Kidney tubule cell (primary cell): Measurements from ENCODE around the gene CCDC134.
"Not testable (repeated sequence)": the region's sequence is repeated elsewhere in the genome, so short reads cannot be mapped to it uniquely, and the experiment has no call there.

Source experiments
- DNase-seq: peaks from one replicate; pipeline ENCODE4 v3.0.0-alpha.2; 2018; ENCODE audit warnings: low spot score

The CCDC134 gene

DNA sequence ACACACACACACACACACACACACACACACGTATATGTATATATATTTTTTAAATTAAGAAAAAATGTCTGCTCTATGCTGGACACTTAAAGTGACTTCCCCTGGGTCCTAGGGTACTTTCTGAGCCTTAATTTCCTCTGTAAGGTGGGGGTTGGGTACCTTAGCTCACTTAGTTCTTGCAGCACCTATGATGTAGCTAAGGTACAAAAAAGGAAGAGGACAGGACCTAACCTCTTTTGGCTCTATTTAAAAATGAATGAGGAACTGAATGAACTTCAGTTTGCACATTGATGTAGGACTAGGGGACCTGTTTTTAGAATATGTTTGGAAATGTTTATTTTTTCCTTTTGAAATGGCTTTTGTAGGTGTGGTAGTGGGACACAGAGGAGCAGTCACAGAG, 43.6 kb downstream of the CCDC134 start:
- no peak for DNase-seq

DNA sequence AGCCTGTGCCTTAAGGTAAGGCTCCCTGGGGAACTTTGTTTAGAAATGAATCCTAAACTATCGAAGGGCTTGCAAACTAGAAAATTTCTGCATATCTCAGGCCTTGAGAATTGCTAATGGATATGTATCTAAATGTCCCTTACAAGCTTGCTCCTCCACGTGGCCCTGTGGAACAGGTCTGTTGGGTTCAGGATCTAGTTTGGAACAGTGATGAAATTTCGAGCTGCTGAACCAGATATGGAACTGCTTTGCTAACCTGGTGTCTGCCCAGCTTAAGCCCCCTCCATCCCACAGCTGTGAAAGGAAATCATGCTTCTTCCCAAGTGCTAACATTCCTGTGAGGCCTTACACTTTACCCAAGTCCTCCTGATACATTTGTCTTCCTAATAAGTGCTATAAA, 44.0 kb downstream of the CCDC134 start:
- DNase-seq: no peak

DNA sequence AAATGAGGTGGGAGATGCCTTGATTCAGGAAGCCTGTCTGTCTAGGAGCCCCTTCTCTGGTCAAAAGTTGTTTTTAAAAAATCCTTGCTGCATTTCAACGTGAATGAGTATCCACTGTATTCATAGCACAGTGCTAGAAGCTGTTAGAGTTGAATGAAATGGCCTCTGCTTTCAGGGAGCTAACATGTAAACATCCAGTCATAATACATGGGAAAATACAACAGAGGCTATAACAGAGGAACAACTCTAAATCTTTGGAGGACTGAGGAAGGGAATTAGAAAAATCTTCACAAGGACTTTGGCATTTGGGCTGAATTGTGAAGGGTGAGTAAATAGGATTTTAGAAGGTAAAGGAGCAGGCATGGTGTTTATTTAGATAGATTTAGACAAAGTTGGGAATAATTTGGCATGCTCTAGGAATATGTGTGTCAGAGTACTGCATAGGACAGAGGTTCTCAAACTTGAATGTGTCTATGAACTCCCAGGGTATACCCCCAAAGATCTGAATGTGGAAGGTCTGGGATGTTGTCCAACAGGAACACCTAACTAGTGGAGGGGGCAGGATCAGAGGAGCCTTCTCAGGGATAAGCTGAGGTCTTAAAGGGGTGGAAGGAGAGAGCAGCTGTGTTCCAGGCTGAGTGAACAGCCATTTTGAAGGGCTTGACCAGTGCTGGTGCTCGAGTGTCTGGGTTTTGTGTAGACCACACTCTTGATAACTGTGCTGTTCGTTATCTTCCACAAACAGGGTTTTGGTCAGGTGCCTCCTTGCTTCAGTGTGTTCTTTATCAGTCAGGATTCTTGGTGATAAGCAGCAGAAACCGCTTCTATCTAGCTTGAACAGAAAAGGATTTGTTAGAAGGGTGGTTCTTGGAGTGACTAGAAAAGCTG, 45.1 kb downstream of the CCDC134 start:
- no peak for DNase-seq

DNA sequence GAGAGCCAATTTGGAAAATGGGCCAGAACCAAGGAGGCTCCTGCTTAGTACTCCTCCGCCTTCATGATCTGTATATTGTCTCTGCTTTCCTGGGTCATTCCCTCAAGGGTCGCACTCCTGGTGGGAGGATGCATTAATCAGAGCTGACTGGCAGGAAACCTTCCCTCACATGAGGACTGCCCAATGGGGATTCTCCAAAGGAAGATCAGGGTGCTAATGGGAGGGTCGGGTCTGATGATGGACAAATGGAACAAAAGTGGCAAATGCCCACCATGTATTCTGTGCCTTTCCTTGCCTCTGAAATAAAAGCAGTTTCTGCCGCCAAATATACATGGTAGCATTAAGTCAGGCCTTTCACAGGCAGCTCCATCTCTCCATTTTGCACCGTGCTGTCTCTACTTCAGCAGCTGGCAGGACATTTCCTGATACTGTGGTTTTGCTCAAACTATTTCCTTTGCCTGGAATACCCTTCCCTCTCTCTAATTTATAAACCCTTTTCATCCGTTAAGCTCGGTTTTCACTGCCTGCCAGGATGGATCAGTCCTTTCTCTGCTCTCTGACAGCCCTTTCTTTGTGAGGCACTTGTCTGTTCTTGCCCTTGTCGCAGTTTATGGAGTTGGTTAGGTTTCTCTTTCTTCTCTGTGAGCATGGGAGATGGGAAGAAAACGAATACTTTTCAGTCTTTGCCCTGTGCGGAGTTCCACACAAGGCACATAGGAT, 45.9 kb downstream of the CCDC134 start:
- DNase-seq: no peak

DNA sequence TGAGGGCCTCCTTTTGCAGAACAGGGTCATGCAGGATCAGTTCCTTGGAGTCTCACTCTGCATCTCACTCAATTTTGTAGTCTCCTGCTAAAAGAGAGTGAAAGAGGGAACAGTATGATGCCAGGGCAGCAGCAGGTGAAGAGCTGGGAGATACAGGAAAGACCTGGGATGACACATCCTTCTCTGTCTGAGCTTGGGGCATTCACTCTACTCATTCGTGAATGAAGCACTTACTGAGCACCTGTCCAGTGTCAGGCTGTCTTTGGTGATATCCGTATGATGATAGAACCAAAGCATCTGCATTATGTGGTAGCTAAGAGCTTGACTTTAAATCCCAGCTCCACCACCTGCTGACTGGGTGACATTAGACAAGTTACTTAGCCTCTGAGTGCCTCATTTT, 46.8 kb downstream of the CCDC134 start:
- DNase-seq: peak; percentile 35

DNA sequence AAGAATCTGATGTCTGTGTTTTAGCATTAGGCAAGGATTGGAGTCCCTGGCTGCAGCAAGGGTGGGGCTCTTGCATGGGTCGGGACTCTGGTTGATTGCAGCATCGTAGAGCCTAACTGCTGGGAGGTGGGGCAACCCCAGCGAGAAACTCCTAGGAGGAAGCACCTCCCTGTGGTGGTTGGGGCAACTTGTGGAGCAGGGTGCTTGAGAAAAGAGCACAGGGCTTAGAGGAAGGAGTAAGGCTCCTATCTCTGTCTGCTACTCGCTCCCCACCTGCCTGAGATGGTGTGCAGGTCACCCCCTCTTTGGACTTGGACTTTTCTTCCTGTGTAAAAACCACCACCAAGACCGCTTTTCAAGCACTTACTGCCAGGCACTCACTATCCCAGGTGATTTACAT, 48.0 kb downstream of the CCDC134 start:
- no peak for DNase-seq

DNA sequence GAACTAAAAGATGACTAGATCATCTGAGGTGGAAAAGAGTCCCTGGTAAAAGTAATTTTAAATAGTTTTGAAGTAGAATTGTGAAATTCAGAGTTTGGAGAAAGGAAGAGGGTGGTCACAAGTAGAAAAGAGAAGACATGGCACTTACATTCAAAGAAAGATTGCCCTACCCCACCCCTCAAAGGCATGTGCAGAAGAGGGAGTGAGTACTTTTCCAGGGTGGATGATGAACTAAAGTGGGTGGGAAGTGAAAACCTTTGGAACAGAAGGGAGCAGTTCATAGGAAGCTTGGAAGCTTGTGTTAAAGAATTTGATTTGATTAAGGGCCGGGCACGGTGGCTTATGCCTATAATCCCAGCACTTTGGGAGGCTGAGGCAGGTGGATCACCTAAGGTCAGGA, 56.0 kb downstream of the CCDC134 start:
- DNase-seq: no peak

DNA sequence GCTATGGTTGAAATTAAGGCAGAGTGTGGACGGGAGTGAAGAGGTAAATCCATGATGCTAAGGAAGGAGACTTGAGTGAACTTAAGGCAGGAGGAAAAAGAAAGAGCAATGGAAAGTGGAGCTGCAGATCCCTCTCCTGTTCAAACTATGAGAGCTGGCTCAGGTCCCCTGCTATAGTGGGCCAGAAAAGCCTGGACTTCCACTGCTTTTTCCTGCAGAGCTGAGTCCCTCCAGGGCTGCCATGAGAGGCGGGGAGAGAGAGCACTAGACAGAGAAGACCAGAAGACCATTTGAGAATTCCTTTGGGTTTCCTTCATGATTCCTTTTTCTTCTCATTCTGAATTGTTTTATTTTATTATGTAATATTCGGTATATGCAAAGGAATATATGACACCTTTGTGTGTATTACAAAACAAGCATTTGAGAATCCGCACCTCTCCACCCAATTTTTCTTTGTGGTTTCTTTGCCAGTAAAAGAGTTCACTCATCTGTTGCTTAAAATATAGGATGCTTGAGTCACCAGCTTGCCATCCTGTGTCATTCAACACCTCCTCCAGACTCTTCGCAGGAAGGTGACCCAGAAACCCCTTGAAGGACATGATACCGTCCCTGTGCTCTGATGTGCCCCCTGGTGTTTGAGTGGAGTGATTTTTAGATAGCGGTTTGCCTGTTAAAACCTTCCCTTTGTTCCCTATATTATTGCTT, 56.8 kb downstream of the CCDC134 start:
- peak; percentile 81 for DNase-seq

DNA sequence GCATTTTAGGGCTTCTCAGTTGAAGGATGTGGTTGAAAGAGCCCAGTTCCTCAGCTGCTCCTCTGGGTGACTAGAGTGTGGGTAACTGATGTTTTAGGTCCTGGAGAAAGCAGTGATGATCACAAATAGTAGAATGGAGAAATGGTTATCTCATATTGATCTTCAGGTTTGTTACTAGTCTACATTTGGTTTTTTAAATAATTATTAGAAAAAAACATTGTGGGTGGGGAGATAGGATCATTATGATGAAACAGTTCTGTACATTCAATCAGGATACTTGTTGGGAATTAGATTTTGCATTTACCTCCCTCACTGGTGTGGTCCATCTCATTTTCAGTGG, 57.4 kb downstream of the CCDC134 start:
- no peak for DNase-seq

DNA sequence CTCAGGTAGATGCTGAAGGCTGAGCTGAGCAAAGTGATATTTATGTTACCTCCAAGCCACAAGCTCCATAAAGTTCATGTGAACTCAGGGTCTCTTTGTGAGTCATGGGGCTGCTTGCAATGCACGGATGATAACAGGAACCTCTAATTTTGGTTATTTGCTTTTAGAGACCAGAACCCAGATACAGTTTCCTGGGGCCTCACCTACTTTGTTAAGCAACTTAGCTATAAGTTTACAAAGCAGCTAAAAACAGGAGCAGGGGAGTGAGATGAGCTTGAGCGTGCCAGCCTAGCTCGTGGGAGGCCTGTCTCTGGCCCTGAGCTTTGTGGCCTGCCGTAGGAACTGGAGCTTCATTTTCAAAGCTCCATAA, 61.7 kb downstream of the CCDC134 start:
- DNase-seq: peak; percentile 26

DNA sequence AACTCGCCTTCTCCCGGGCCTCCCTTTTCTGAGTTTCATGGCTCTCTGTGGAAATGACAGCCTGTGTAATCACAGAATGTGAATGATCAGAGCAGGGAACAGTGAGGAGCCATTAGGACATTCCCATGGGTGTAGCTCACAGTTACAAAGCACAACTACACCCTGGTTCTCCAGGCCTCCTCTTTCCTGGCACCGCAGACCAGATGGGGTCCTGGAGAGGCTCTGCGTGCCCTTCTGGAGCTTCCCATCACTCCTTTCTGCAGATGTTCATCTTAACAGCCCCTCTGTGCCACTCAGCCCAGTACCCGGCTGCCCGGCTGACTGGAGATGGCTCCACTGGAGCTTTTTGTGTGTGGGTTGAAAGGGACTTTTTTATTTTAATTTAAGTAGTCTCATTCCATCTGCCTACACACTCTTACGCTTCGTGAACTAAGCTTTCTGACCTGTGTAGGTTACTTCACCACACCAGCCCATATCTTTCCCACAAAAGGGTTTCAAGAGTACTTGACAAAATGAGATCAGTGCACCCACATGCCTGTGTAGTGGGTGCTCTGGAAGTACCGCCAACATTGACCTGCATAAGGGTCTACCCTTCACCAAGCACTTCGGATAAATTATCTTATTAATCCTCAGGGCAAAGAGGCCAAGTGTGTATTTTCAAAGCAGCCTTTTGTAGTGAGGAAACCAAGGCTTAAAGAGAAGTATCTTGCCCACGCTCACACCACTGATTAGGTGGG, 62.2 kb downstream of the CCDC134 start:
- no peak for DNase-seq

DNA sequence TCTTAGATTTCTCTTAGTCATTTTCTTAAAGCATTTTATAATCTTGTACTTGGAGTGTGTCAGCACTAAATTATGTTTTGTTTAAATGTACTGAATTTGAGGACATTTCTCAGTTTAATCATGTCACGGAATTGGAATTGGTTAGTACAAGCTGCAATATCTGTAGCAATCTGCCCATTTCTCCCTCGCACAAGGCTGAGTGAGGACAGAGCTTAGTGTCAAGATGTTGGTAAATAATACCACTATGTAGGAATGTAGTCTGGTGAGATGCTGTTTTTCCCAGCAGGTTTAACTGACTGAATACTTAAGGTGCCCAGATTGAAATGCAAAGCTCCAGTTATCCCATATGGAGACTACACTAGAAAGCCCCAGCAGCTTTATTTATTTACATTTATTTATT, 63.0 kb downstream of the CCDC134 start:
- no peak for DNase-seq

DNA sequence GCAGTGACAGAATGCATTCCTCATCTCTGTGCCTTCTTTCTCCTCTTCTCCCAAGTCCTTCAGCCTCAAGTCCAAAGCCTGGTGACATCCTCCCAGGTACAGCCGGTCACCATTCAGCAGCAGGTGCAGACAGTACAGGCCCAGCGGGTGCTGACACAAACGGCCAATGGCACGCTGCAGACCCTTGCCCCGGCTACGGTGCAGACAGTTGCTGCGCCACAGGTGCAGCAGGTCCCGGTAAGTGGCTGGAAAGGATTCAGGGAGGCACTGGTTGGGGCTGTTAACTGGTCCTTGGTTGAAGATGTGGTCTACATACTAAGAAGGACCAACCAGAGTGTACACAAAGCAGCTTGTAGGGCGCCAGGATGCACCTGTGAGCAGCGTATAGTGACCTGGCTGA, 68.1 kb downstream of the CCDC134 start:
- no peak for DNase-seq

DNA sequence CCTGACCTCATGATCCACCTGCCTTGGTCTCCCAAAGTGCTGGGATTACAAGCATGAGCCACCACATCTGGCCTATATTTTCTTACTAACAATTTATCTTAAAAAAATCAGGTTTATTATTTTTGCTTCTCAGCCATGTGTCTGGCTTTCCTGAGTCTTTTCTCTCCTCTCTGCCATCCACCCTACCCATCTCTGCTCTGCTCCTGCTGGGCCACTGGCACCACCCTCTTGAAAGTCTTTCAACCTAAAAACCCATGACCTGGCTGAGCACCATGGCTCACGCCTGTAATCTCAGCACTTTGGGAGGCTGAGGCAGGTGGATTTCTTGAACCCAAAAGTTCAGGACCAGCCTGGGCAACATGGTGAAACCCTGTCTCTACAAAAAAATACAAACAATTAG, 69.6 kb downstream of the CCDC134 start:
- DNase-seq: not testable (repeated sequence)

DNA sequence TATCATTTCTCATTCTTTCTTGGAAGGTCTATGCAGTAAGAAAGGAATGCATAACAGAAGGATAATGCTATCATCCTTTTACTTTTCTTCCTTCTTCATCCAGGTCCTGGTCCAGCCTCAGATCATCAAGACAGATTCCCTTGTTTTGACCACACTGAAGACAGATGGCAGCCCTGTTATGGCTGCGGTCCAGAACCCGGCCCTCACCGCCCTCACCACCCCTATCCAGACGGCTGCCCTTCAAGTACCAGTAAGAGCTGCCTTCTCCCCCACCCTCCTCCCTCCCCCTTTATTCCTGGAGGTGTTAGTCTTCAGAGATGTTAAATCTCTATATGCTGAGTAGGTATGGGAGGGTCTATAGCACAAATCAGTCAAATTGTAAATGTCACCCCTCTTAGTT, 70.3 kb downstream of the CCDC134 start:
- DNase-seq: no peak

DNA sequence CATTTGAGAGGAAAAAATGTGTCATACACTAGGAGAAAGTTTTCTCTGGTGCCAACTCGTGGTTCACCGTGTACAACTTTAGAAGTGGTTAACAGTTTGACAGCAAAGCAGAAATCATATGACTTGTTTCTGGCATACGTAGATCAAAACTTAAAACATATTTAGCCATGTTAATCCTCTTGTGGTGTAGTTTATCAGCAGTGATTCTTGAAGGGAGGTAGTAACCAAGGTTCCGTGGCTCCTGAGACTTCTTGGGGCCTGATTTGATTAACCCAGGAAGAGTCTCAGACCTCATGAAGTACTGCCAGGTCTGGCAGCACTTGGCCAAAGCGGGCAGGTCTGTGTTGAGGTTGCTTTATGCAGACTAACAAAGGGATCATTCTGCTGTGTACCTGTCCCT, 72.9 kb downstream of the CCDC134 start:
- DNase-seq: no peak

DNA sequence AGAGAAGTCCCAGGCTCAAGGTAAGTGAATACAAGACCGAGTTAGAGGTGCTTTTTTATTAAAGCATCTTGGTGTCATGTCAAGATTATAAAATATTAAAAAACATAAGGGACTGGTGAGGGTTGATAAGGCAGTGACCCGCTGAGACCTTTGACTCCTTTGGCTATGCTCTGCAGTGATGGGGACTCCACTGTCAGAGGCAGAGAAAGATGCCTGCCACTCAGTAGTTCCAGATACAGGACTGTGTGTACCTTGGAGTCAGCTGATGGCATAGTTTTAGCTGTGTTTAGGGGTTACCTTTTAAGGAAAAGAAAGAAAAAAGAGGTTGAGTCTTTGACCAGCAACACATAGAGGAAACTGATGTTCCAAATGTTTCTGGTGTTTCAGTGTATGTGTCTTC, 73.6 kb downstream of the CCDC134 start:
- no peak for DNase-seq

DNA sequence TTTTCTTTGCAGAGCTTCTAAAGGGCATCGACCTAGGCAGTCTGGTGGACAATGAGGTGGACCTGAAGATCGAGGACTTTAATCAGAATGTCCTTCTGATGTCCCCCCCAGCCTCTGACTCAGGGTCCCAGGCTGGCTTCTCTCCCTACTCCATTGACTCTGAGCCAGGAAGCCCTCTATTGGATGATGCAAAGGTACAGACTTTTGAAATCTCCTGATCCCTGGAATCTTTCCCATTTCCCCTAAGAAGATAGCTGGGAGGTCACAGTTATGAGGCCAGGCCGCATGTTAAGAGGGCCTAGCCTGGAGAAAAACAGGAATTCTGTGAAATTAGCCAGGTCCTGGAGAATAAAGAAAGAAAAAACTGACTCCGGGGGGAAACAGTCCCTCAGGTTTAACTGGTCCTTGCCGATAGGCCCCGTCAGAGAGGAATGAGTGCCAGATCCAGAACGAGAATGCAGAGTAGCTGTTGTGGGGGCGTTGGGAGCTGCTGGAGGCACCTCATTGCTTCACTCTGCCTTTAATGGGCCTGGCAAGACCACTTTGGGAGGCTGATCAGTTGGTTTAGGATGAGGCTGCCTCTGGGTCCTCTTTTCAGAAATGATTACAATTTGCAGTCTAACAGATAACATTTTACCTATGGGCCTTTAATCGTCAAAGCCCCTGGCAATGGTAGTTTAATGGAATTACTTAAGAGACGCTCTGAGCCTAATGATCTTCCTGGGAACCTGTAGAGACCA, 75.2 kb downstream of the CCDC134 start:
- no peak for DNase-seq
